ENCODE measurements around the gene ITGB2.
A peak's percentile ranks its signal among the peaks of the same experiment; 100 is the strongest.
"Not testable (repeated sequence)": the region's sequence is repeated elsewhere in the genome, so short reads cannot be mapped to it uniquely, and the experiment has no call there.

The ITGB2 gene

GRCh38 chr21:44879238-44879637 is 41.5 kb downstream of the ITGB2 start:
- DNase-seq, result not testable (repeated sequence)

- DNase-seq, result no peak
These were observed 42.4 kb downstream of the ITGB2 start for GRCh38 chr21:44878053-44878982.

GRCh38 chr21:44876849-44877575 is 43.7 kb downstream of the ITGB2 start:
- DNase-seq, result no peak

- DNase-seq, result no peak
These were observed 45.4 kb downstream of the ITGB2 start for GRCh38 chr21:44875316-44875700.

- peak; percentile 36 for DNase-seq
These were observed 46.0 kb downstream of the ITGB2 start for GRCh38 chr21:44874497-44875315.

GRCh38 chr21:44874240-44874496 is 46.5 kb downstream of the ITGB2 start:
- DNase-seq, result no peak

GRCh38 chr21:44873356-44874239 is 47.1 kb downstream of the ITGB2 start, which contains the start of gene PTTG1IP:
Gene PTTG1IP, minus strand, starts transcription at chr21:44873690. Its CDS starts 74 bp downstream, at chr21:44873616.
- peak; percentile 99 for DNase-seq

GRCh38 chr21:44872649-44873355 is 47.9 kb downstream of the ITGB2 start:
- DNase-seq, result peak; percentile 27

- DNase-seq, result no peak
These were observed 48.4 kb downstream of the ITGB2 start for GRCh38 chr21:44872323-44872648.

- peak; percentile 51 for DNase-seq
These were observed 49.0 kb downstream of the ITGB2 start for GRCh38 chr21:44871576-44872269.

- DNase-seq, result peak; percentile 25
These were observed 49.8 kb downstream of the ITGB2 start for GRCh38 chr21:44870748-44871495.

GRCh38 chr21:44869781-44870747 is 50.6 kb downstream of the ITGB2 start:
- DNase-seq, result no peak

- no peak for DNase-seq
These were observed 52.0 kb downstream of the ITGB2 start for GRCh38 chr21:44868707-44869106.

GRCh38 chr21:44867999-44868700 is 52.5 kb downstream of the ITGB2 start:
- DNase-seq, result peak; percentile 50

GRCh38 chr21:44867464-44867863 is 53.2 kb downstream of the ITGB2 start:
- no peak for DNase-seq

GRCh38 chr21:44866780-44867179 is 53.9 kb downstream of the ITGB2 start:
- no peak for DNase-seq

GRCh38 chr21:44865561-44866280 is 55.0 kb downstream of the ITGB2 start:
- peak; percentile 25 for DNase-seq
